HEK293 (cell line): Measurements from ENCODE around the gene MLXIPL.

Experiments used
- CTCF ChIA-PET: fragments of 350-600 bp; formaldehyde crosslinking; extraction: SDS; loops from one replicate; lab custom pipeline; 2021; ENCODE audit warnings: antibody characterized with exemption; lab: Yijun Ruan, JAX
- POLR2A ChIA-PET: fragments of 300-600 bp; formaldehyde crosslinking; extraction: SDS; loops from one replicate; lab custom pipeline; 2020; ENCODE audit warnings: antibody characterized with exemption, inconsistent platforms; lab: Yijun Ruan, JAX
- H3K27ac ChIP-seq: fragments of 200-500 bp; sonication (Bioruptor generic); 2 replicates; pipeline ENCODE4 v1.5.1; 2014; ENCODE audit warnings: low read depth, low read length, control low read depth, inconsistent platforms; ENCODE audit errors: extremely low read depth
- H3K36me3 ChIP-seq, 2 experiments: fragments of 200-500 bp in 1 of 2; sonication (Bioruptor generic) in 1 of 2; 1 replicate in 1 of 2; 2 replicates in 1 of 2; pipeline ENCODE4 v1.5.1; 2014 to 2017; ENCODE audit warnings: inconsistent platforms in 2 of 2, low read length in 2 of 2; ENCODE audit not compliant: control insufficient read depth in 2 of 2, insufficient read depth in 1 of 2
- H3K4me1 ChIP-seq: fragments of 200-500 bp; sonication (Bioruptor generic); 2 replicates; pipeline ENCODE4 v1.5.1; 2014; ENCODE audit warnings: mild to moderate bottlenecking, low read length, inconsistent platforms; ENCODE audit not compliant: control insufficient read depth, insufficient read depth
- H3K4me3 ChIP-seq: 2 replicates; pipeline ENCODE4 v1.5.1; 2011; ENCODE audit warnings: low read depth, mild to moderate bottlenecking, control low read depth, low read length, moderate library complexity
- H3K9me3 ChIP-seq: fragments of 200-500 bp; sonication (Bioruptor generic); 2 replicates; pipeline ENCODE4 v1.5.1; 2014; ENCODE audit warnings: low read depth, low read length, inconsistent platforms; ENCODE audit not compliant: control insufficient read depth, insufficient read depth
- CTCF ChIP-seq: fragments of 450-650 bp; formaldehyde crosslinking; IDR thresholded peaks from 2 replicates; pipeline ENCODE4 v1.5.1; 2016; ENCODE audit warnings: missing biosample characterization, missing genetic modification characterization
- EGR2 ChIP-seq: fragments of 450-650 bp; formaldehyde crosslinking; IDR thresholded peaks from 2 replicates; pipeline ENCODE4 v1.5.1; 2016; ENCODE audit warnings: low read depth, missing biosample characterization, missing genetic modification characterization
- KLF9 ChIP-seq: fragments of 450-650 bp; formaldehyde crosslinking; IDR thresholded peaks from 2 replicates; pipeline ENCODE4 v1.5.1; 2016; ENCODE audit warnings: missing biosample characterization, missing genetic modification characterization, low read depth
- MYNN ChIP-seq: fragments of 450-650 bp; formaldehyde crosslinking; IDR thresholded peaks from 2 replicates; pipeline ENCODE4 v1.5.1; 2016; ENCODE audit warnings: missing biosample characterization, missing genetic modification characterization, borderline replicate concordance
- PRDM1 ChIP-seq: fragments of 450-650 bp; formaldehyde crosslinking; IDR thresholded peaks from 2 replicates; pipeline ENCODE4; 2016; ENCODE audit warnings: missing biosample characterization, missing genetic modification characterization
- PRDM2 ChIP-seq: fragments of 450-650 bp; formaldehyde crosslinking; IDR thresholded peaks from 2 replicates; pipeline ENCODE4 v1.5.1; 2016; ENCODE audit warnings: missing biosample characterization, missing genetic modification characterization, borderline replicate concordance
- SCRT1 ChIP-seq: fragments of 450-650 bp; formaldehyde crosslinking; IDR thresholded peaks from 2 replicates; pipeline ENCODE4 v1.5.1; 2016; ENCODE audit warnings: missing biosample characterization, missing genetic modification characterization, borderline replicate concordance
- SETDB1 ChIP-seq: IDR thresholded peaks from one replicate; pipeline ENCODE4 v1.6.1; 2017; ENCODE audit warnings: mild to moderate bottlenecking, low read length, moderate library complexity, mixed read lengths; ENCODE audit not compliant: insufficient read length
- SP7 ChIP-seq: fragments of 450-650 bp; formaldehyde crosslinking; IDR thresholded peaks from 2 replicates; pipeline ENCODE4 v1.5.1; 2016; ENCODE audit warnings: missing biosample characterization, missing genetic modification characterization
- ZBTB20 ChIP-seq: fragments of 450-650 bp; formaldehyde crosslinking; IDR thresholded peaks from 2 replicates; pipeline ENCODE4 v1.5.1; 2016; ENCODE audit warnings: missing biosample characterization, missing genetic modification characterization
- ZFHX2 ChIP-seq: fragments of 450-650 bp; formaldehyde crosslinking; conservative IDR thresholded peaks from 2 replicates; pipeline ENCODE4 v1.5.1; 2016; ENCODE audit warnings: missing biosample characterization, missing genetic modification characterization
- ZFP3 ChIP-seq: fragments of 450-650 bp; formaldehyde crosslinking; IDR thresholded peaks from 2 replicates; pipeline ENCODE4 v1.5.1; 2016; ENCODE audit warnings: low read depth, missing biosample characterization, missing genetic modification characterization
- ZNF2 ChIP-seq: fragments of 450-650 bp; formaldehyde crosslinking; IDR thresholded peaks from 2 replicates; pipeline ENCODE4 v1.5.1; 2016; ENCODE audit warnings: missing biosample characterization, missing genetic modification characterization
- ZNF23 ChIP-seq: fragments of 450-650 bp; formaldehyde crosslinking; IDR thresholded peaks from 2 replicates; pipeline ENCODE4 v1.5.1; 2016; ENCODE audit warnings: missing biosample characterization, missing genetic modification characterization, borderline replicate concordance
- ZNF266 ChIP-seq: fragments of 450-650 bp; formaldehyde crosslinking; IDR thresholded peaks from 2 replicates; pipeline ENCODE4 v1.5.1; 2016; ENCODE audit warnings: missing biosample characterization, missing genetic modification characterization, low read depth
- ZNF341 ChIP-seq: fragments of 450-650 bp; formaldehyde crosslinking; IDR thresholded peaks from 2 replicates; pipeline ENCODE4; 2016; ENCODE audit warnings: low read depth, missing biosample characterization, missing genetic modification characterization
- ZNF423 ChIP-seq: fragments of 450-650 bp; formaldehyde crosslinking; IDR thresholded peaks from 2 replicates; pipeline ENCODE4 v1.5.1; 2016; ENCODE audit warnings: missing biosample characterization, missing genetic modification characterization
- ZNF549 ChIP-seq: fragments of 450-650 bp; IDR thresholded peaks from 2 replicates; pipeline ENCODE4 v1.5.1; 2018; ENCODE audit warnings: missing biosample characterization, missing genetic modification characterization, mild to moderate bottlenecking, inconsistent platforms, moderate library complexity
- ZNF600 ChIP-seq: fragments of 450-650 bp; formaldehyde crosslinking; IDR thresholded peaks from 2 replicates; pipeline ENCODE4 v1.5.1; 2016; ENCODE audit warnings: missing biosample characterization, missing genetic modification characterization
- ZNF621 ChIP-seq: fragments of 450-650 bp; formaldehyde crosslinking; IDR thresholded peaks from 2 replicates; pipeline ENCODE4 v1.5.1; 2017; ENCODE audit warnings: missing biosample characterization, missing genetic modification characterization
- ZNF624 ChIP-seq: fragments of 450-650 bp; formaldehyde crosslinking; IDR thresholded peaks from 2 replicates; pipeline ENCODE4 v1.5.1; 2017; ENCODE audit warnings: missing biosample characterization, missing genetic modification characterization
- ZNF776 ChIP-seq: fragments of 450-650 bp; formaldehyde crosslinking; IDR thresholded peaks from 2 replicates; pipeline ENCODE4 v1.5.0; 2017; ENCODE audit warnings: missing biosample characterization, missing genetic modification characterization, borderline replicate concordance

MLXIPL gene

GRCh38 chr7:73626814-73627213, 2.5 kb upstream of the MLXIPL start:
- no peak overlapping the region for H3K27ac ChIP-seq
- TF ChIP-seq ZFHX2 (tag by site-specific recombination) (peak; percentile 94), ZNF776 (tag by site-specific recombination) (no peak), ZBTB20 (tag by site-specific recombination) (no peak), ZNF624 (no peak), ZNF423 (tag by site-specific recombination) (no peak), SETDB1 (no peak), MYNN (tag by site-specific recombination) (no peak), ZNF600 (tag by site-specific recombination) (0 out of 2 replicates have a peak, but pooled peaks have one; percentile 12), ZNF23 (tag by site-specific recombination) (no peak), ZNF549 (no peak), SP7 (tag by site-specific recombination) (no peak), ZNF2 (tag by site-specific recombination) (no peak), PRDM1 (tag by site-specific recombination) (0 out of 2 replicates have a peak, but pooled peaks have one; percentile 14), CTCF (peak; percentile 41; the same call in 1 of the 2 replicates), ZNF341 (tag by site-specific recombination) (peak; percentile 91), EGR2 (tag by site-specific recombination) (peak; percentile 93)
- H3K9me3 ChIP-seq = no peaks in the 10 kb centered on the region
- POLR2A ChIA-PET = no interaction called here
- CTCF ChIA-PET = interaction anchor here (0.5 to 2.4 kb wide), 5 partner anchors 19 to 99 kb away, joined by 3 to 9 read pairs (median 5); no protein-coding TSS in a partner anchor
- no peaks in the 10 kb centered on the region for H3K4me1 ChIP-seq
- H3K36me3 ChIP-seq = no peaks in the 10 kb centered on the region
- H3K4me3 ChIP-seq = no peak overlapping the region

DNA sequence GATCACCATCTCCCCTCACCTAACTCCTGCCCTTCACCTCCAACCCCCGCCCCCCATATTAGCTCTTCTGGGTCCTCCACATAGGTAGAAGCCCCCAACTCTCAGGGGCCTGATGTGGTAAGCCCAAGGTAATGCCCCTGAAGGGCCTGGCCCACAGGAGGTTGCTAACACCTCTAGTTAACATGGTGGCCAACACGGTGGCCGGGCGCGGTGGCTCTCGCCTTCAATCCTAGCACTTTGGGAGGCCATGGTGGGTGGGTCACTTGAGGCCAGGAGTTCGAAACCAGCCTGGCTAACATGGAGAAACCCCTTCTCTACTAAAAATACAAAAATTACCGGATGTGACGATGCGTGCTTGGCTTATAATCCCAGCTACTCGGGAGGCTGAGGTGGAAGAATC, 954 bp upstream of the MLXIPL start:
- ChIA-PET POLR2A (no interaction called here), CTCF (interaction anchor here (1.5 to 2.4 kb wide), 2 partner anchors 18 to 100 kb away, joined by 9 to 10 read pairs; no protein-coding TSS in a partner anchor)
- TF ChIP-seq ZNF266 (tag by site-specific recombination) = no peak
- TF ChIP-seq ZNF2 (tag by site-specific recombination) = no peak
- no peak for TF ChIP-seq ZFP3 (tag by site-specific recombination)
- no peak for TF ChIP-seq SCRT1
- no peak for TF ChIP-seq PRDM2
- no peak for TF ChIP-seq ZNF621
- no peak for TF ChIP-seq MYNN (tag by site-specific recombination)
- TF ChIP-seq KLF9 = no peak
- TF ChIP-seq ZNF23 (tag by site-specific recombination) = no peak
- no peak overlapping the region for H3K4me3 ChIP-seq
- H3K4me1 ChIP-seq = no peaks in the 10 kb centered on the region
- H3K9me3 ChIP-seq = no peaks in the 10 kb centered on the region
- no peaks in the 10 kb centered on the region for H3K36me3 ChIP-seq
- H3K27ac ChIP-seq = no peak overlapping the region
